Activated CD4-positive, alpha-beta T cell treated with anti-CD3 and anti-CD28 coated beads for 4 hours (primary cell): ENCODE measurements around the gene INAFM2.
A peak's percentile ranks its signal among the peaks of the same experiment; 100 is the strongest.

Experiments used
- DNase-seq, 2 donors: peaks; one replicate each; pipeline ENCODE4 v3.0.0-alpha.2; 2020

The INAFM2 gene

GRCh38 chr15:40307421-40308211, 15.9 kb upstream of the INAFM2 start, which contains the start of gene PLCB2:
TSS of gene PLCB2 (minus strand) at chr15:40307935. CDS start at chr15:40307672, 263 bp downstream.
- peak; percentile 63 to 66 for DNase-seq

GRCh38 chr15:40309344-40309862, 14.1 kb upstream of the INAFM2 start:
- no peak for DNase-seq

- peak; percentile 43 to 48 for DNase-seq
Measured at GRCh38 chr15:40310001-40310959, 13.2 kb upstream of the INAFM2 start.

- no peak for DNase-seq
Measured at GRCh38 chr15:40310993-40311392, 12.5 kb upstream of the INAFM2 start.

- DNase-seq, result no peak
Measured at GRCh38 chr15:40312370-40313158, 10.9 kb upstream of the INAFM2 start.

GRCh38 chr15:40313531-40314398, 9.7 kb upstream of the INAFM2 start:
- DNase-seq, result no peak

- no peak for DNase-seq
Measured at GRCh38 chr15:40314723-40315276, 8.7 kb upstream of the INAFM2 start.

- no peak for DNase-seq
Measured at GRCh38 chr15:40316931-40317330, 6.6 kb upstream of the INAFM2 start.

GRCh38 chr15:40317580-40317979, 5.9 kb upstream of the INAFM2 start:
- no peak for DNase-seq

GRCh38 chr15:40320409-40320808, 3.1 kb upstream of the INAFM2 start:
- DNase-seq, result no peak

GRCh38 chr15:40320931-40321371, 2.5 kb upstream of the INAFM2 start:
- DNase-seq, result peak; percentile 48 to 60

GRCh38 chr15:40322531-40323238, 807 bp upstream of the INAFM2 start:
- no peak for DNase-seq

- no peak for DNase-seq
Measured at GRCh38 chr15:40323953-40324937, 753 bp downstream of the INAFM2 start.

GRCh38 chr15:40325188-40325587, 1.7 kb downstream of the INAFM2 start:
- DNase-seq, result no peak

GRCh38 chr15:40325700-40326099, 2.2 kb downstream of the INAFM2 start:
- no peak for DNase-seq

GRCh38 chr15:40327457-40327856, 4.0 kb downstream of the INAFM2 start:
- DNase-seq, result no peak

- no peak for DNase-seq
Measured at GRCh38 chr15:40328176-40328575, 4.7 kb downstream of the INAFM2 start.

- DNase-seq, result no peak
Measured at GRCh38 chr15:40328751-40329150, 5.3 kb downstream of the INAFM2 start.

- no peak for DNase-seq
Measured at GRCh38 chr15:40329804-40330203, 6.3 kb downstream of the INAFM2 start.
